GM10248 (cell line): ENCODE data around the gene TMEM164.

ENCODE experiments used
- CTCF ChIA-PET: fragments of 300-600 bp; sonication (Branson Sonifier 250); formaldehyde crosslinking; extraction: SDS; loops from one replicate; lab custom pipeline; 2021; ENCODE audit warnings: antibody characterized with exemption; lab: Yijun Ruan, JAX
- POLR2A ChIA-PET: fragments of 350-650 bp; sonication (Branson Sonifier 250); formaldehyde crosslinking; extraction: SDS; loops from one replicate; lab custom pipeline; 2020; ENCODE audit warnings: antibody characterized with exemption; lab: Yijun Ruan, JAX
- DNase-seq: peaks from one replicate; pipeline ENCODE4 v3.0.0; 2012; ENCODE audit errors: extremely low spot score
- TF ChIP-seq, protein P1 (sequence below): IDR thresholded peaks from 2 replicates; pipeline ENCODE4 v1.5.1; 2012; ENCODE audit warnings: mild to moderate bottlenecking, low read depth; ENCODE audit errors: extremely low read depth, missing control alignments, control extremely low read depth

TMEM164 gene

DNA sequence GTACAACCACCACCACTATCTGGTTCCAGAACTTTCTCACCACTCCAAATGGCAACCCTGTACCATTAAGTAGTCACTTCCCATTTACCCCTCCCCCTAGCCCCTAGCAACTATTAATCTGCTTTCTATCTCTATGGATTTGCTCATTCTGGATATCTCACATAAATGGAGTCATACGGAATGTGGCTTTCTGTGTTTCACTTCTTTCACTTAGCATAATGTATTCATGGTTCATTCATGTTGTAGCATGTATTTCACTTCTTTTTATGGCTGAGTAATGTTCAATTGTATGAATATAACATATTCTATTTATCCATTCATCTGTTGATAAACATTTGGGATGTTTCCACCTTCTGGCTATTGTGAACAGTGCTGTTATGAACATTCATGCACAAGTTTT, 210.3 kb downstream of the TMEM164 start:
- CTCF ChIA-PET, result no interaction called here
- POLR2A ChIA-PET, result no interaction called here

DNA sequence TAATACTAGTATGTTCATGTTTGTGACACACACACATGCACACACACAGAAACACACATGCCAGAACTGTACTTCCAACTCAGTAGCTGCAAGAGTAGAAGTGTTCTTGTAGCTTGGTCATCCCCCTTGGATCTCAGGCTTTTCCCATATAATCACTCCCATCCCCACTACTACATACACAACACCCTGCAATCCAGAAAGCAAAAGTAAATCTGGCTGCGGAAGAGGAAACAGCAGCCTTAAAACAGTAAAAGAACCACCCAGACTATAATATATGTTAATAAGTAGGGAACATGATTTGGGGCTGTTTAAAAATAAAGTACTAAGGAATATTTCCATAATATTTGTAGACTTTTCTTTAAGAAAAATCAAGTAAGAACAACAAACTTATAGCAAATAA, 211.8 kb downstream of the TMEM164 start:
- no peak for DNase-seq
- POLR2A ChIA-PET, result no interaction called here
- CTCF ChIA-PET, result interaction anchor here (1.1 kb wide), 1 partner anchor 633 kb away, joined by 3 read pairs; no protein-coding TSS in a partner anchor
- TF ChIP-seq, protein P1, sequence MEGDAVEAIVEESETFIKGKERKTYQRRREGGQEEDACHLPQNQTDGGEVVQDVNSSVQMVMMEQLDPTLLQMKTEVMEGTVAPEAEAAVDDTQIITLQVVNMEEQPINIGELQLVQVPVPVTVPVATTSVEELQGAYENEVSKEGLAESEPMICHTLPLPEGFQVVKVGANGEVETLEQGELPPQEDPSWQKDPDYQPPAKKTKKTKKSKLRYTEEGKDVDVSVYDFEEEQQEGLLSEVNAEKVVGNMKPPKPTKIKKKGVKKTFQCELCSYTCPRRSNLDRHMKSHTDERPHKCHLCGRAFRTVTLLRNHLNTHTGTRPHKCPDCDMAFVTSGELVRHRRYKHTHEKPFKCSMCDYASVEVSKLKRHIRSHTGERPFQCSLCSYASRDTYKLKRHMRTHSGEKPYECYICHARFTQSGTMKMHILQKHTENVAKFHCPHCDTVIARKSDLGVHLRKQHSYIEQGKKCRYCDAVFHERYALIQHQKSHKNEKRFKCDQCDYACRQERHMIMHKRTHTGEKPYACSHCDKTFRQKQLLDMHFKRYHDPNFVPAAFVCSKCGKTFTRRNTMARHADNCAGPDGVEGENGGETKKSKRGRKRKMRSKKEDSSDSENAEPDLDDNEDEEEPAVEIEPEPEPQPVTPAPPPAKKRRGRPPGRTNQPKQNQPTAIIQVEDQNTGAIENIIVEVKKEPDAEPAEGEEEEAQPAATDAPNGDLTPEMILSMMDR, result no peak

More for the DNA sequence above, 210.3 kb downstream of the TMEM164 start:
- TF ChIP-seq, protein P1, result no peak
- no peak for DNase-seq

DNA sequence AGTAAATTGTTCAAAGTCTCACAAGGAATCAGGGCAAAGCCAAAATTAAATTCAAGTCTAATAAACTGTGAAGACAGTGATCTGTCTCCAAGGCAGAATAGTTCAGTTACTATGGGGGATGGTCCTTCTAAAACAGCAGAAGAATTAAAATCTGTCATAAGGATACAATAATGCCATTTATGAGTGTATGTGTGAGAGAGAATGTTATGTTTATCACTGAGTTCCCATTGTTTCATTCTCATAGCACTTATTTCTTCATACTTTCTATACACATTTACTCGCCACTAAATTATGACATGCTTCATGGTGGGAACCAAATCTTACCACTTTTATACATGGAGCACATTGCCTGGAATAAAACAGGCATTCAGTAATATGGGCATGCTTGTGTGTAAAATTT, 212.5 kb downstream of the TMEM164 start:
- TF ChIP-seq, protein P1, result no peak
- ChIA-PET POLR2A (no interaction called here), CTCF (no interaction called here)
- no peak for DNase-seq

DNA sequence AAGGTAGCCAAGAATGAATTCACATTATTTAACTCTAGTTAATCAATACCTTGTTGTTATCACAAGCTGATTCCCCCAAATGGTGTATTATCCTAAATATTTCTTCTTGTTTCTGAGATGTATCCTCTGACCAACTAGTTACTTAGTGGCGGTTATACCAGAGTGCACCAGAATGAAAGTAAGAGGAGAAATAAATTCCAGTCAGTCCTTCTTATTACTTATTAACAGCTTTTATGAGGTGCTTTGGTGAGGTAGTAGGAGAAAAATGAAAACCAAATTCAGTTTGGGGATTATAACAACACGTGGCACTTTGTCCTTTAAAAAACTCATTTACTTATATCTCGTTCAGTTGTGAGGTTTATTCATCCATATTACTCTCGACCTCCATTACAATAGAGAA, 213.1 kb downstream of the TMEM164 start:
- ChIA-PET POLR2A (no interaction called here), CTCF (no interaction called here)
- DNase-seq, result no peak
- TF ChIP-seq, protein P1, result no peak

DNA sequence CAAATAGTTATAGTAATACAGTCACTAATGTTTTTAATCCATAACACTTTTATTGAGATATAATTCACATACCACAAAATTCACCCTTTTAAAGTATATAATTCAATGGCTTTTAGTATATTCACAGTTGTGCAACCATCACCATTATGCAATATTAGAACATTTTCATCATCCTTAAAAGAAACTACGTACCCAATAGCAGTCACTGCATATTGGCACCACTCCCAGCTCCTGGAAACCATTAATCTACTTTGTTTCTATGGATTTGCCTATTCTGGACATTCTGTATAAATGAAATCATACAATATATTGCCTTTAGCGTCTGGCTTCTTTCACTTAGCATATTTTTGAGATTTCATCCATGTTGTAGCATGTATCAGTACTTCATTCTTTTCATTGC, 215.7 kb downstream of the TMEM164 start:
- TF ChIP-seq, protein P1, result no peak
- no peak for DNase-seq
- POLR2A ChIA-PET, result no interaction called here
- CTCF ChIA-PET, result interaction anchor here (0.9 to 1.6 kb wide), 3 partner anchors 10 to 58 kb away, joined by 3 to 6 read pairs (median 4); no protein-coding TSS in a partner anchor

DNA sequence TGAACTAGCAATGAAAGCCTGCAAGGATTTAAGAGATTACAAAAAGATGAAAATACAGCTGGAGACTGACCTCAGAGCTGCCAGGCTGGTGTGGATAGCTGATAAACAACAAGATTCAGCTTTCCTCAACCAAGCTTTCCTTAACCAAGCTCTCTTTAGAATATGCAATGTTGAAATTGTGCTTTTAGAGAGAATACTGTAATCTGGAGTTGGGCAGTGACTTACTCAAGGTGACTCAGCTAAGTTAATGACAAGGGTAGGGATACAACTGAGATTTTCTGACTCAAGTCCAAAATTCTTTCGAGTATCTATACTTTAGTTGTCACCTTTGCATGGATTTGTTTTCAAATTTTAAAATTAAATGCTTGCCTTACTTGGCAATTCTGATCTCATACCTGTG, 217.0 kb downstream of the TMEM164 start:
- TF ChIP-seq, protein P1, result no peak
- ChIA-PET POLR2A (no interaction called here), CTCF (interaction anchor here (1.5 to 1.6 kb wide), 3 partner anchors 8 to 11 kb away, joined by 4 to 6 read pairs (median 5); no protein-coding TSS in a partner anchor)
- DNase-seq, result no peak
